Fibroblast of the aortic adventitia (primary cell): ENCODE measurements around the gene MKS1. TPM values are rescaled to one million over a fixed set of nuclear protein-coding genes. Genes with fewer than 3 reads are reported as not detected.
A peak's percentile ranks its signal among the peaks of the same experiment; 100 is the strongest.

Source experiments
- DNase-seq: peaks from one replicate; pipeline ENCODE4 v3.0.0-alpha.2; 2010; ENCODE audit warnings: low read depth
- H3K4me3 ChIP-seq: 2 replicates; pipeline ENCODE4 v1.5.1; 2011; ENCODE audit warnings: low read depth, mild to moderate bottlenecking, control low read depth, low read length, moderate library complexity
- total RNA-seq: library from RNA; depleted of rRNA; stranded (reverse); fragments of >200 nt; gene quantifications from 2 replicates; pipeline ENCODE4 v1.2.3, GENCODE V29; 2012; ENCODE audit warnings: low replicate concordance
- TF ChIP-seq, protein P1 (sequence below): IDR thresholded peaks from 2 replicates; pipeline ENCODE4 v1.5.1; 2011; ENCODE audit warnings: mild to moderate bottlenecking, low read length, control low read depth, inconsistent platforms; ENCODE audit not compliant: insufficient read depth

Gene MKS1
- total RNA-seq = 10.6 and 16.6 TPM in 2 replicates

GRCh38 chr17:58219007-58219788 is at the start of gene MKS1:
MKS1 (minus strand) TSS chr17:58219255; CDS start chr17:58219230, 25 bp downstream.
- TF ChIP-seq, protein P1, sequence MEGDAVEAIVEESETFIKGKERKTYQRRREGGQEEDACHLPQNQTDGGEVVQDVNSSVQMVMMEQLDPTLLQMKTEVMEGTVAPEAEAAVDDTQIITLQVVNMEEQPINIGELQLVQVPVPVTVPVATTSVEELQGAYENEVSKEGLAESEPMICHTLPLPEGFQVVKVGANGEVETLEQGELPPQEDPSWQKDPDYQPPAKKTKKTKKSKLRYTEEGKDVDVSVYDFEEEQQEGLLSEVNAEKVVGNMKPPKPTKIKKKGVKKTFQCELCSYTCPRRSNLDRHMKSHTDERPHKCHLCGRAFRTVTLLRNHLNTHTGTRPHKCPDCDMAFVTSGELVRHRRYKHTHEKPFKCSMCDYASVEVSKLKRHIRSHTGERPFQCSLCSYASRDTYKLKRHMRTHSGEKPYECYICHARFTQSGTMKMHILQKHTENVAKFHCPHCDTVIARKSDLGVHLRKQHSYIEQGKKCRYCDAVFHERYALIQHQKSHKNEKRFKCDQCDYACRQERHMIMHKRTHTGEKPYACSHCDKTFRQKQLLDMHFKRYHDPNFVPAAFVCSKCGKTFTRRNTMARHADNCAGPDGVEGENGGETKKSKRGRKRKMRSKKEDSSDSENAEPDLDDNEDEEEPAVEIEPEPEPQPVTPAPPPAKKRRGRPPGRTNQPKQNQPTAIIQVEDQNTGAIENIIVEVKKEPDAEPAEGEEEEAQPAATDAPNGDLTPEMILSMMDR = peak; percentile 68
- peak within 1 kb of the TSS; percentile 78 for H3K4me3 ChIP-seq
- peak; percentile 86 for DNase-seq

- H3K4me3 ChIP-seq = no peak overlapping the region
- TF ChIP-seq, protein P1 = no peak
- DNase-seq = no peak
Measured at GRCh38 chr17:58268326-58268725, 49.3 kb upstream of the MKS1 start.

- H3K4me3 ChIP-seq = no peak overlapping the region
- DNase-seq = no peak
- TF ChIP-seq, protein P1 = no peak
Measured at GRCh38 chr17:58267347-58268324, 48.6 kb upstream of the MKS1 start.

GRCh38 chr17:58265902-58266875 is 47.1 kb upstream of the MKS1 start:
- no peak for DNase-seq
- TF ChIP-seq, protein P1 = no peak

GRCh38 chr17:58265271-58265670 is 46.2 kb upstream of the MKS1 start:
- H3K4me3 ChIP-seq = no peak overlapping the region
- DNase-seq = no peak
- TF ChIP-seq, protein P1 = no peak

More at GRCh38 chr17:58265902-58266875, 47.1 kb upstream of the MKS1 start:
- H3K4me3 ChIP-seq = no peak overlapping the region
